Neural cell (in vitro differentiated cells): Measurements from ENCODE around the gene TFAP2C.

ENCODE experiments used
- EZH2 ChIP-seq: fragments of 200-600, 300-800 bp; shearing (Covaris generic), sonication (generic); IDR thresholded peaks from 2 replicates; pipeline ENCODE4 v1.6.1; 2014; ENCODE audit warnings: antibody characterized with exemption, low read length, borderline replicate concordance, mild to moderate bottlenecking; ENCODE audit not compliant: insufficient read depth, poor library complexity, severe bottlenecking
- POLR2AphosphoS5 ChIP-seq: IDR thresholded peaks from 2 replicates; pipeline ENCODE4 v1.6.1; 2012
- RAD21 ChIP-seq: fragments of 450-650 bp; conservative IDR thresholded peaks from 2 replicates; pipeline ENCODE4 v1.6.1; 2014; ENCODE audit warnings: antibody characterized with exemption, mild to moderate bottlenecking, moderate library complexity
- SMC3 ChIP-seq: fragments of 450-650 bp; conservative IDR thresholded peaks from 2 replicates; pipeline ENCODE4 v1.6.1; 2014; ENCODE audit warnings: antibody characterized with exemption, mild to moderate bottlenecking, moderate library complexity; ENCODE audit not compliant: poor library complexity
- TF ChIP-seq, protein P1 (sequence below): fragments of 450-650 bp; IDR thresholded peaks from 2 replicates; pipeline ENCODE4 v1.5.1; 2014; ENCODE audit warnings: antibody characterized with exemption, mild to moderate bottlenecking, moderate library complexity; ENCODE audit not compliant: poor library complexity, severe bottlenecking
- TF ChIP-seq, protein P2 (sequence below): IDR thresholded peaks from 2 replicates; pipeline ENCODE4 v1.6.1; 2012; ENCODE audit warnings: borderline replicate concordance

DNA sequence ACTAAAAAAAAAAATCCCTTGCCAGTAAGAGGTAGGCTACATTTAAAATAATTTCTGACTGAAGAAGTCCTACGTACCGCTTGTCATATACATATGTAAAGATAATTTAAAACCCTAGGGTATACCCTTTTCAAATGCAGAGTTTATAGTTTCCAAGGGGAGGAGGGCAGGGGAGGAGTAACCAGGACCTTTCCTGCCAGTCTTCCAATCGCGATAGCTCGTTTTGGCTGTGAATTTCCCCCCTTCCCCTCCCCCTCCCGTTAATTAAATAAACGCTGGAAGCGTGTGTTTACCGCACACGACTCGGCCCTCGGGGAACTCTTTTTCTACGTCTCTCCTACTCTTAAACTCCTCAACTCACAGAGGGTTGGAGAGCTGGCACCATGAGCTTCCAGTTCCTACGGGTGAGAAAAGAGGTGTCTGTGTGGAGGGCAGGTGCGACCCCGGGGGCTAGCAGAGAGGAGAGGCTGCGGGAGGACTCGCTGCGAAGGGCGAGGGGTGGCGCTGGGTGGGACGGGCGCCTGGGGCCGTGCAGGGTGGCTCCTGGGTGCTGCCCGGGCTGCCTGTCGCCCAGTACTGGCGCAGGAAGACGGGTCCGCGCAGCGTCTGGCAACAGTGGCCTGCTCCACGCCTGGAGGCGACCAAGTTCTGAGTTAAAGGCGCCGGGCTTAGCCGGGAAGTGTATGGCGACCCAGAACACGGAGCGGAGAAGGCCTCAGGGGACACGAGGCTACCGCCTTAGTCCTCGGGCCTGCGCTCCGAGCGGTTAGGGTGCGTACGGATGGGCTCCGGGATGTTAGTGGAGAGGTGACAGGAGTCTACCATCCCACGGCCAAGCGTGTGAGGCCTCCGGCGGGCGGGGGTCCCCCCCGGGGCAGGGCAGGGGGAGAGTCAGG is 4.1 kb upstream of the TFAP2C start:
- TF ChIP-seq, protein P1, sequence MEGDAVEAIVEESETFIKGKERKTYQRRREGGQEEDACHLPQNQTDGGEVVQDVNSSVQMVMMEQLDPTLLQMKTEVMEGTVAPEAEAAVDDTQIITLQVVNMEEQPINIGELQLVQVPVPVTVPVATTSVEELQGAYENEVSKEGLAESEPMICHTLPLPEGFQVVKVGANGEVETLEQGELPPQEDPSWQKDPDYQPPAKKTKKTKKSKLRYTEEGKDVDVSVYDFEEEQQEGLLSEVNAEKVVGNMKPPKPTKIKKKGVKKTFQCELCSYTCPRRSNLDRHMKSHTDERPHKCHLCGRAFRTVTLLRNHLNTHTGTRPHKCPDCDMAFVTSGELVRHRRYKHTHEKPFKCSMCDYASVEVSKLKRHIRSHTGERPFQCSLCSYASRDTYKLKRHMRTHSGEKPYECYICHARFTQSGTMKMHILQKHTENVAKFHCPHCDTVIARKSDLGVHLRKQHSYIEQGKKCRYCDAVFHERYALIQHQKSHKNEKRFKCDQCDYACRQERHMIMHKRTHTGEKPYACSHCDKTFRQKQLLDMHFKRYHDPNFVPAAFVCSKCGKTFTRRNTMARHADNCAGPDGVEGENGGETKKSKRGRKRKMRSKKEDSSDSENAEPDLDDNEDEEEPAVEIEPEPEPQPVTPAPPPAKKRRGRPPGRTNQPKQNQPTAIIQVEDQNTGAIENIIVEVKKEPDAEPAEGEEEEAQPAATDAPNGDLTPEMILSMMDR, result no peak
- TF ChIP-seq RAD21 (no peak), POLR2AphosphoS5 (no peak), EZH2 (peak; percentile 39), SMC3 (no peak)
- TF ChIP-seq, protein P2, sequence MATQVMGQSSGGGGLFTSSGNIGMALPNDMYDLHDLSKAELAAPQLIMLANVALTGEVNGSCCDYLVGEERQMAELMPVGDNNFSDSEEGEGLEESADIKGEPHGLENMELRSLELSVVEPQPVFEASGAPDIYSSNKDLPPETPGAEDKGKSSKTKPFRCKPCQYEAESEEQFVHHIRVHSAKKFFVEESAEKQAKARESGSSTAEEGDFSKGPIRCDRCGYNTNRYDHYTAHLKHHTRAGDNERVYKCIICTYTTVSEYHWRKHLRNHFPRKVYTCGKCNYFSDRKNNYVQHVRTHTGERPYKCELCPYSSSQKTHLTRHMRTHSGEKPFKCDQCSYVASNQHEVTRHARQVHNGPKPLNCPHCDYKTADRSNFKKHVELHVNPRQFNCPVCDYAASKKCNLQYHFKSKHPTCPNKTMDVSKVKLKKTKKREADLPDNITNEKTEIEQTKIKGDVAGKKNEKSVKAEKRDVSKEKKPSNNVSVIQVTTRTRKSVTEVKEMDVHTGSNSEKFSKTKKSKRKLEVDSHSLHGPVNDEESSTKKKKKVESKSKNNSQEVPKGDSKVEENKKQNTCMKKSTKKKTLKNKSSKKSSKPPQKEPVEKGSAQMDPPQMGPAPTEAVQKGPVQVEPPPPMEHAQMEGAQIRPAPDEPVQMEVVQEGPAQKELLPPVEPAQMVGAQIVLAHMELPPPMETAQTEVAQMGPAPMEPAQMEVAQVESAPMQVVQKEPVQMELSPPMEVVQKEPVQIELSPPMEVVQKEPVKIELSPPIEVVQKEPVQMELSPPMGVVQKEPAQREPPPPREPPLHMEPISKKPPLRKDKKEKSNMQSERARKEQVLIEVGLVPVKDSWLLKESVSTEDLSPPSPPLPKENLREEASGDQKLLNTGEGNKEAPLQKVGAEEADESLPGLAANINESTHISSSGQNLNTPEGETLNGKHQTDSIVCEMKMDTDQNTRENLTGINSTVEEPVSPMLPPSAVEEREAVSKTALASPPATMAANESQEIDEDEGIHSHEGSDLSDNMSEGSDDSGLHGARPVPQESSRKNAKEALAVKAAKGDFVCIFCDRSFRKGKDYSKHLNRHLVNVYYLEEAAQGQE, result no peak
